GM21737 (cell line): ENCODE data around the gene KRT15.
"Not testable (repeated sequence)": the region's sequence is repeated elsewhere in the genome, so short reads cannot be mapped to it uniquely, and the experiment has no call there.

ENCODE experiments used
- ATAC-seq: cut with Tn5 transposase; IDR thresholded peaks from one replicate; pipeline ENCODE4 v1.9.1; 2021; ENCODE audit warnings: mild to moderate bottlenecking, moderate library complexity; ENCODE audit not compliant: unreplicated experiment

Gene KRT15

DNA sequence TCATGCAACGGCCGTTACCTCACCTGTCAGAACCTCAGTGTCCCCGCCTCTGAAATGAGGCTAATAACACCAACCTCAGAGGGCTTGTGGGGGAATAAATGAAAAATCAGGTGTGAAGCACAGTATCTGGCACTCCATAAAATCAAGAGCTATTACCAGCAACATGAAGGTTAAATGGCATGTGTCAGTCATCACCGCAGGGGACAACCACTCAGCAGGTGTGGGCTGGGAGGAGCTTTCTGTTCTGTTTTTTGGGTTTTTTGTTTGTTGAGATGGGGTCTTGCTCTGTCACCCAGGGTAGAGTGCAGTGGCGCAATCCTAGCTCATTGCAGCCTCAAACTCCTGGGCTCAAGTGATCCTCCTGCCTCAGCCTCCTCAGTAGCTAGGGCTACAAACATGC lies 26.2 kb upstream of the KRT15 start:
- ATAC-seq, result no peak

DNA sequence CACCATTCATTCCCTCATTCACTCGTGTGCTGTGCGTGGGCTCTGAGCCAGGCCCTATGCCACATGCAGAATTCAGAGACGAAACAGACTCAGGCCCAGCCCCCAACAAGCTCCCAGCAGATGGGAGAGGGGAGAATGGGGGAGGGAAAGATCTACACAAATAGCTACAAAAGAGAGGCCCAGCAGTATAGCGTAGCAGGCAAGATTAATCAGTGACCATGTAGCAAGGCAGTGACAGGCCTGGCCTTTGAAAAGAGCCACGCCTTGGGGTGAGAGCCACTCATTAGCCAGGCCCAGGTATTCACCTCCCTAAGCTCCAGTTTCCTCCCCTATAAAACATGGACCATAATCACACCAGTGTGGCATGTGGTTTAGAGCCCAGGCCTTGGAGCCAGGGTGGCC lies 25.8 kb upstream of the KRT15 start:
- no peak for ATAC-seq

DNA sequence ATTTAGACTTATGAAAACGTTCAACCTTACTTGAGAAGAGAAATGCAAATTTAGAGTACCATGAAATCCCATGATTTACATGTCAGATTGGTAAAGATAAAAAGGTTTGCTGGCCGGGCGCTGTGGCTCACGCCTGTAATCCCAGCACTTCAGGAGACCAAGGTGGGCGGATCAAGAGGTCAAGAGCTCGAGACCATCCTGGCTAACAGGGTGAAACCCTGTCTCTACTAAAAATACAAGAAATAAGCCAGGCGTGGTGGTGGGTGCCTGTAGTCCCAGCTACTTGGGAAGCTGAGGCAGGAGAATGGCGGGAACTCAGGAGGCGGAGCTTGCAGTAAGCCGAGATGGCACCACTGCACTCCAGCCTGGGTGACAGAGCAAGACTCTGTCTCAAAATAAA lies 24.1 kb upstream of the KRT15 start:
- ATAC-seq, result not testable (repeated sequence)

DNA sequence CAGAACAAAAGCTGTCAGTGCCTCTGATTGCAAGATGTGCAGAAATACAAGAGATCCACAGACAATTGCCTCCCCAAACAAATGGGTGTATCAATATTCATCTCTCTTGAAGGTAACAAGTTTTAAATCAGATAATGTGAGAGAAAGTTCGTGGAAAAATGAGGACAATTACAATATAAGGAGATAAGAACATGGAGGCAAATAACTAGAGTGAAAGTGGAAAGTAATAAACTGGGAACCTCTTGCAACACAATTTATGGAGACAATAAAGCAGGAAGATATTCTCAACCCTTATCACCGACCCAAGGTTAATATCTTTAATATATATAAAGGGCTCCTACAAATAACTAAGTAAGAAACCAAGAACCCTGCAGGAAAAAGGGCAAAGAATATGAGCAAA lies 23.7 kb upstream of the KRT15 start:
- ATAC-seq, result no peak

DNA sequence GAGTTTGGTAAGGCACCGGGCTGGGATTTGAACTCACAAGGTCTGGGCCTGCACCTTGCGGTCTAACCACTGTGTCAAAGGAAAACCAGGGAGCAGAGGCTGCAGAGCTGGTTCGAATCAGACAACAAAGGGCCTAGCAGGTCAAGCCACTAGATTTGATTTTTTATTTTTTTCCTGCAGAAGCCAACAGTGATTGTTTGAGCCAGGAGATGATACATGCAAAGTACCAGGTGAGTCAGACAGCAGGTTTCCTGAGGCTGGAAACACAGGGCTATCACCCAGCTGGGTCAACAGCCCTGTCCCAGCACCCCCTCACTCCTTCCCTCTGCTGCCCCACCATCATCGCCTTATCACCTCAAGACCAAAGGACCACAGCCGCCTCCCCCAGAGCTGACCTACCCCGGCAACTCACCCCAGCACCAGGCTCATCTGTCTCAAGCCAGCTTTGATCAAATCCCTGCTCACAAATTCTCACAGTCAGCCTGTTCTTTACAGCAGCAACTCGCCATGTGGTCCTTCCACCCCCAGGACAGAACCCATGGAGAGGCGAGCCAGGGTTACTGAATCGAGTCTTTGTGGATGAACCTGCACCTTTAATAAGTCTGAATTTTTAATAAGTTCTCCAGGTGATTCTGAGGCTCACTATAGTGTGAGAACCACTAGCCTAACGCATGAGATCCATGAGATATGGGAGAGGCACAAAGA lies 22.4 kb upstream of the KRT15 start:
- no peak for ATAC-seq

DNA sequence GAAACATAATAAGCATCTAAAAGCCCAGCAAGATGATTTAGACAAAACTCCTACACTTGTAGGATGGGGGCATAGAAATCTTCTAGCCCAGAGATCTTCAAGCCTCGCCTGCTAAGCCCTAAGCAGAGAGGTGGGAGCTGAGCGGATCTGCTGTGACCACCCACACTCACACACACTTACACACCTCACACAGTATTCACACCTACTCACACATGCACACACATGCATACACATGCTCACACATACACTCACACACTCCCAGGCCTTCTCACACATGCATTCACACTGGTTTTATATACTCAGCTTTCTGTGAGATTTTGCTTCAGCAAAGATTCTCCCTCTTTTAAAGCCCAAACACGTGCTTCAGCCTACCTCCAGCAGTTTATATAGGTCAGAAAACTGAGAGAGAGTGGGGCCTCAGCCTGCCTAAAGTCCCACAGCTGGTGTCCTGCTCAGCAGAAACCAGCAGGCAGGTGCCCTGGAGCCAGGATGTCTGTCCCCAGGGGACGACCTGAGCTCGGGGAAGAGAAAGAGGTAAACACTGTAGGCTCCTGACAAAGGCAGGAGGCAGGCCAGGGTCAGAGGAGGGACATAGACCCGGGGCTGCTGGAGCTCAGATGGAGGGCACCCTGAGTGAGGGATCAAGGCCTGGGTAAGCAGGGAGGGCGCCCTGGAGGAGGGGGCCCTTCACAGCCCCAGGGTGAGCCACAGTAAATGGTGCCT lies 21.4 kb upstream of the KRT15 start:
- no peak for ATAC-seq

DNA sequence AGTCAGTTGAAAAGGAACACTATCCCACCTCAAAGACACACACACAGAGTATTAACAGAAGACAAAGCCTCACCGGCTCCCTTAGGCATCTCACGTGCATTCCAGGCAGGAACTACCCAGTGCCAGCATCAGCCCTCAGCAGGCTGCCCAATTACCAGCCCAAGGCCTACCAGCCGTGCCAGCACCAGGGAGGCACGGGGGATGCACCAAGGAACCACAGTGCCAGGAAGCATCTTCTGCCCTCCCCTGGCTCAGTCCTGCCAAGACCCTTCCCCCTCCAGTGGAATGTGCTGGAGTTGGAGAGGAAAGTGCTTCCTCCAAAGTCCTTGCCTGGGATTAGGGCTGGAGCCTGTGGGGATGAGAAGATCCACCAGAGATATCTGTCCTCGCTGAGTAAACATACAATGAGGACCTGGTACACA lies 20.4 kb upstream of the KRT15 start:
- no peak for ATAC-seq

DNA sequence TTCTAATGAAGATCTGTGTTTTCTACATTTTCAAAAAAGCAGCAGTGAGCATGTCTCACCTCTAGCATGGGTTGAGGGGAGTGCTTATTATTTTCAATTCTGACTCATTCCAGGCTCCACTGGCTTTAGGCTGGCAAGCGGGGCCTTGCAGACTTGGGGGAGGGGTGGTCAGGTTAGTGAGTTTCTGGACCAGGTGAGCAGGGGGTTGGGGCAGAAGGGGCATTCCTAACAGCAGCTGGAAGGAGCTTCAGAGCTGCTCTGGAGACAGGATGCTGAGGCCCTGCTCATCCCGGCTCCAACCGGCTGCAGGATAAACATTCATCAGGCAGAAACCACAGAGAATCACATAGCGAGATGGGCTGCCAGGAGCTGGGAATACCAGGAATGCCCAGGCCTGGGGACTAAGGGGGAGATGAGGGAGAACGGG lies 19.9 kb upstream of the KRT15 start:
- no peak for ATAC-seq

DNA sequence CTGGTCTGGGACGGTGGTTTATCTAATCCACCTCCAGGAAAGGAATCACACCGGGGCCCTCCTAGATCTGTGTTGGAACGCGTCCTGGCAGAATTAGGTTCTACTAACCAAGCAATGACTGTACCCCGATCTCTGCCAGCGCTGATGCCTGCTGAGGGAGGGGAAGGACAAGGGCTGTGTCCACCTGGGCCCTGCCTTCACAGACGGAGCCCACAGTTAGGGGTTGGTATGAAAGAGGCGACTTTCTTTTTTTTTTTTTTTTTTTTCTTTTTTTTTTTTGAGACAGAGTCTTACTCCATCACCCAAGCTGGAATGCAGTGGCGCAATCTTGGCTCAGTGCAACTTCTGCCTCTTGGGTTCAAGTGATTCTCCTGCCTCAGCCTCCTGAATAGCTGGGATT lies 19.3 kb upstream of the KRT15 start:
- no peak for ATAC-seq

DNA sequence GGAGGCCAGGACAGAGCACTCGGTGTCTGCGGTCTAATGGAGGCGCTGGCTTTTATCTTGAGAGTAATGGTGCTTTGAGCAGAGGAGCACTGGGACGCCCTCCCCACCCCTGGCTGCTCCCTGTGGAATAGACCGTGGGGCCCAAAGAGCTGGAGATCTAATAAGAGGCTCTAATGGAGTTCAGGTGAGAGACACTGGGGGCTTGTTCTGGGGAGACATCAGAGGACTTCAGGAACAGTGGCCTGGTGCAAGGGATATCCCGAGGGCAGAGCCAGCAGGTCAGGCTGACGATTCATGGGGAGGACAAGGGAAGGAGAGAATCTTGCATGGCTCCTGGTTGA lies 18.9 kb upstream of the KRT15 start:
- ATAC-seq, result no peak

DNA sequence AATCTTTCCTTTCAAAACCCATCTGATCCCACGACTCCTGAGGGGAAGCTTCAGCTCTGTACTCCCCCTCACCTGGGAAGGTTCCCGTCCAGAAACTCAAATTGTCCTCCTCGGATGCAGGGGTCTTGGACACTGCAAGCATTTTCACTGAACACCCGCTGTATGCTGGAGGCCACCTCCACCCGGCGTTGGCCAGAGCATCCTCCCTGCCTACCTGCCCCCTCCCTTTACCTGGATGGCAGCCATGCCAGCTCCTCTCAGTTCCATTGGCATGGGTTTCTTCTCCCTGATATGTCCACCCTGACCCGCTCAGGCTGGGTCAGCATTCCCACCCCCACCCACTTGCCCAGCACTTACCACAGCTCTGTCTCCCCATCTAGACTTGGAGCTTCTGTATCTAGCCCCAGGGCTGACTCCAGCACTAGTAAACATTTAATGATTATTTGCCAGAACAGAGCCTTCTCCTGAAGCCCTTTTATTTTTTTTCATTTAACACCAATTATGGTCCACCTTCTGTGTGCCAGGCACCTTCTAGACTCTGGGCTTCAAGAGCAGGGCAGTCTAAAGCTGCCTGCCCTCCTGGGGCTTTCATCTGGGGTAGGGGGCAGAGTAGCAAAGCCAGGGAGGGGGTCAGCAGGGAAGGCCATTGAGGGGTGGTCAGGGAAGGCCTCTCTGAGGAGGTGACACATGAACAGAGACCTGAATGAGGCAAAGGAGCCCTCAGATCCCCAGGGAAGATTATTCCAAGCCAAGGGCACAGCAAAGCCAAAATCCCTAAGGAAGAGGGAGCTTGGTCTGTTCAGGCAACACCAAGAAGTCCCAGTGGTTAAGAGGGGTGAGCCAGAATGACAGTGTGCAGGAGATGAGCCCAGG lies 18.3 kb upstream of the KRT15 start:
- ATAC-seq, result no peak

DNA sequence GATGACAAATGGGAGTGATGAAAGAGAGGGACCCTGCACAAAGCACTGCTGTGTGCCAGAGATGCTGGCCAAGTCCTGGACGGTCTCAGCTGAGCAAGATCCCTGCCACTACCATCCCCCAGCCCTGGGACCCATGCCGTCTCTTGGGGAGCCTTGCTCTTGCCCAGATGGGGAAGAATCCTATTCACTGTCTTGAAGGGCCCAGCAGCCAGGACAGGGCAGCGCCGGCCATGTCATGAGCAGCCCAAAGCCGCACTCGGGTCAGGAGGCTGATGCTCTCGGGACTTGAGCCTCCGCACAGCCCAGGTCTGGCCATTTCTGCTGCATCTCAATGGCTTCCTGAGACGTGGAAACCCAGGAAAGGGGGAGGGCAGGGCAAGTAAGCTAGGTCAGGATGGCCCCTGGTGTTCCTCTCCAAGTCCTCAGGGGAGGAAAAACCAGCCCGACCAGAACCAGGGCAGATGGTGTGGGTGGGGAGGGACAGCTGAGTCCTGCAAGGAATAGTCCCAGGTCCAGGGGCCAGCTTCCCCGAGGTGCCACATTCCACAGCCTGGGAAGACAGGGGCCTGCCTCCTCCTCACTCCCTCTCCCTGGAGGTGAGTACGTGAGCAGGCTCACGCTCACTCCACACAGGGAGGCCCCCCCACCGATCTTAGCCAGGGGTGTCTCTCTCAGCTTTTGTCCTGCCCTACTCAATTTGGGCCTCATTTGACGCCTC lies 17.2 kb upstream of the KRT15 start:
- no peak for ATAC-seq

DNA sequence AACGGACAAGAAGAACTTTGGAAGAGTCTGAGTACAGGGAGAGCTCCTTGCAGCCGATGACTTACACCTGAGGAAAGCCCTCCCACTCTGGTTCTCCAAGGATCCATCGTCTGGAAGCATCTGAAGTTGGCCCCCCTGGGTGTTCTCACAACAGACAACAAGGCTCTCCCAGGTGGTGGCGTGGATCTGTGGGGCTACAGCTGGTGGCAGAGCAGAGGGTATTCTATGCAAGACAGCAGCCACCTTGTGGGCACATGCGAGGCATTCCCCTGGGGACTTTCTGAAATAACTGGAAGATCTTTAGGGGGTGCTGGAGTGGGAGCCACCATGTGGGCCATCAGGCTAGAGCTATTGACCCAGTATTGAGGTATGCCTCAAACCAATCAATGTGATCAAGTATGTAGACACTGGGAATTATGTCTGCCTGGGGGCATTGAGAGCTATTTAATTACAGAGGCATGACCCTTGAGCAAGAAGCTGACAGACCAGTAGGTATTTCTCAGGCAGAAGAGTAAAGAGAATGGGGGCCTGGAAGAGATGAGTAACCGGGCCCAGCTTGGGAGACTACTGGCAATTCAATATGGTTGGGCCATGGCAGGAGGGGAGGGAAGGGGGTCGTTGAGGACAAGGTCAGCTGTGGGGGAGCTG lies 16.3 kb upstream of the KRT15 start:
- ATAC-seq, result no peak

DNA sequence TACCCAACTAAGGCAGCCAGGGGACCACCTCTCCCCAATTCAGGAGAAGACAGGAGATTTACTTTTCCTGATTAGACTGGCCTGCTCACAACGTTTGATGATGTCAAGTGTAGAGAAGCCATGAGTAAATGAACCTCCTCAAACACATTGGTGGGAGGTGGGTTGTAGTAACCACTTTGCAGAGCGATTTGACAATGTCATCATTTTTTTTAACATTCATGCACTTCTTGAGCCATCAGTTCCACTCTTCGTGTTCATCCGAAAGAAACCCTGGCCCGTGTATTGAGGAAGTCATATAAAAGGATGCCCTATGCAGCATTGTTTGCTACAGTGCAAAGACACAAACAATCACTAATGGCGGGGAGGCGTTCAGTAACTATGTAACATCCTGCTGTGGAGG lies 14.9 kb upstream of the KRT15 start:
- ATAC-seq, result no peak

DNA sequence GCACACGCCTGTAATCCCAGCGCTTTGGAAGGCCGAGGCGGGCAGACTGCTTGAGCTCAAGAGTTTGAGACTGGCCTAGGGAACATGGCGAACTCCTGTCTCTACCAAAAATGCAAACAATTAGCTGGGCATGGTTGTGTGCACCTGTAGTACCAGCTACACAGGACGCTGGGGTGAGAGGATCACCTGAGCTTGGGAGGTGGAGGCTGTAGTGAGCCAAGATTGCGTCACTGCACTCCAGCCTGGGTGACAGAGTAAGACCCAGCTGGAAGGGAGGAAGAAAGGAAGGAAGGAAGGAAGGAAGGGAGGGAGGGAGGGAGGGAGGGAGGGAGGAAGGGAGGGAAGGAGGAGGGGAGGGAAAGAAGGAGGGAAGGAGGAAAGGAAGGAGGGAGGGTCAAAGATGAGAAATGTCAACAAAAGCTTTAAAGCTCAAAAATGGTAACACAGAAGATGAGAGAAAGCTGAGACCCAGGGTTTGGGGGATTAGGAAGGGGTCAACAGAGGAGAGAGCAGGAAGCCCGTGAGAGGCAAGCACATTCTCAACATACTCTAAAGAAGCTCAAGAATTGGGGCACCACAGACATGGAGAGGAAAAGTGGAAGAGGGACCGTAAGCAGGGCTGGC lies 14.4 kb upstream of the KRT15 start:
- no peak for ATAC-seq

DNA sequence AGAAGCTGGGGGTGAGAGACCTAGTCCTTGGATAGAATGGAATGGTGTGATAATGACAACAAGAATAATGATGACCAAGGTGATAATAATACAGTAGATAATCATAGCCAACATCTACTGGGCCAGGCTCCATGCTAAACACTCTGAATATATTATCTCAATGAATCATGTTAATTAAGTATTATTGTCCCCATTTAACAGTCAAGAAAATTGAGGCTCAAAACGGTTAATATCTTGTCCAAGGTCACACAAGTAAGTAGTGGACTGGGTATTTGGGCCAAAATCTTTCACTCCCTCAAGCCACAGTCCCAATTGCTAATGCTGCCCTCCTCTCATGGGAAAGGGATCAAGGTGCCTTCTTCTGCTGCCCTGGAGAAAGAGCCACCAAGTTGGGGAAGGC lies 13.3 kb upstream of the KRT15 start:
- no peak for ATAC-seq

DNA sequence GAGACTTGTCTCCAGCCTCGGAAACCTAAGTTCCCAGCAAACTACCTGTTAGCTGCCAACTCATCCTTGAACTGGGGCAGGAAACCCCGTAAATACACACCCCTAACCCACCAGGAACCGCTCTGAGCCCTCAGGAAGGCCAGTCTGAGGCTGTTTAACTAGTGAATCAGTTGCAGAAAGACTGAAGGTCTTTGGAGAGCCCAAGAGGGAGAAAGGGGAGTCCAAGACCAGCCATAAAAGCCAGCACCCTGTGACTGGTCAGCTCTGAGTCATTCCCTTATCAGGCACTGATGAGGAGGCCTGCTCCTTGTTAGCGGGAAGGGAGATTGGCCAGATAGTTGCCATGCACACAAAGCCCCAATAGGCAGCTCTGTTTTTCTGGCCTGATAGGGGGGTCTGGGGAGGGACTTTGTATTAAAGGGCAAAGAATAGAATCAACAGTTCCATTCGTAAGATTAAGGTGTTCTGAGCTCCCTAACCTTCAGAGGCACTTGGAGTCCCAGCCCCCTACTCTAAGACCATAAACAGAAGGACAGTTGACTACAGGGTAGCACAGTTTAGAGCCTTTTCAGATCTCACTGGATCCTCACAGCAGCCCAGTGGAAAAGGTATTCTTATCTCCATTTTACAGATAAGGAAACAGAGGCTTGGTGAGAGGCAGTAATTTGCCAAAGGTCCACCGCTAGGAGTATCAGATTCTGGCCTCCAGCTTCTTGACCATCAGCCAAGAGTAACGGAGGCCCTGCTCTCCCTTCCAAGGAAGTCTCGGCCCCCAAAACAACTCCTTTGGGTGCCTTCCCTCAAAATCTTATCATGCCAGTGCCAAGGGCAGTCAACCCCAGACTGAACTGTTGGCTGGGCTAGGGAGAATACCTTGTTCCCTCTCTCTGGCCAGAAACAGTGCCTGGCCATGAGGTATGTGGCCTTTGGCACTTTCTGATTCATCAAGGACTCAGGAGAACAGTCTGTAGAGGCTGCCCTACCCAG lies 11.7 kb upstream of the KRT15 start:
- ATAC-seq, result no peak

DNA sequence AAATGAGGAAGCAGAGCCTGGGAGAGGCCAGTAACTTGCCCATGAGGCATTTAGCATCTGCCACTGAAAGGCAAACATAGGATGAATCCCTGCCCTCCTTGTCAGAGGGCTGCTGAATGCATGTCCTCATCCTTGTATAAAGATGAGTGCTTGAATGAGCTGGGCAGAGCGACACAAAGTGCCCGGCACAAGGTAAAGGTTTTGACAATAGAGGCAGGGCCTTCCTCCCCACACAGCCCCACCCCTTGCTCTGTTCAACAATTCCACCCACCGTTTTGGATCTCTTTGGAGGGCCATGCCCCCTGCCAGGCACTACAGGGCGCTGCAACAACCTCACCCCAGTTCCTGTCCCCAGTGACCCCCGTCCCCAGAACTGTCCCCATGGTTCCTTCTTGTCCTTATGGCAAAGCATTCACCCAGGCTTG lies 10.8 kb upstream of the KRT15 start:
- ATAC-seq, result no peak

DNA sequence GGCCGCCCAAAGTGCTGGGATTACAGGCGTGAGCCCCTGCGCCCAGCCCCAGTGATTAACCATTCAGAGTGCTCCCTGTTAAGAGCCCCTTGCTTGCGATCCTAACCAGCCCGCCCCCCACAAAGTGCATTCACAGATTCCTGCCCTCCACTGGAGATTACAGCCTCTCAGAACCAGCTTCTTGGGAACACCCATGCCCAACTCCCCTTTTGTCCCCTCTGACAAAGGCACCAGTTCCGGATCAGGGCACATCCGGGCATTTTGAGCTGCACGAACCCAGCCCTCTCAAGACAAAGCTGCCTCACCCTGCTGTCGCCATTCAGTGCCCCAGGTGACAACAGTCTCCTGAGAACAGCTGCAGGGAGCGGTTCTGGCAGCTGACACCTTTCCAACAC lies 10.3 kb upstream of the KRT15 start:
- ATAC-seq, result no peak
